ENCODE measurements around the gene SLC41A1. TPM values are rescaled to one million over a fixed set of nuclear protein-coding genes. Genes with fewer than 3 reads are reported as not detected.

SLC41A1 gene
- total and polyA plus RNA-seq, 8 donors: 8.2 to 46.2 (median 16.2) TPM

GRCh38 chr1:205803986-205804385 lies 9.0 kb downstream of the SLC41A1 start:
- H3K4me1 ChIP-seq: peaks cover 41 to 90% (median 67%) of the 10 kb centered on the region in 4 donors
- no peak for DNase-seq
- WGBS, 5 donors: 39 to 66% (median 44%) methylated on average over 4 of the region's 4 CpGs
- H3K27ac ChIP-seq: peak overlapping the region in 3 of 5 donors; percentile 5 to 17 (median 6)
- no peak for TF ChIP-seq EP300 (IDR thresholded peaks at IDR 0.05)
- no peak for TF ChIP-seq POLR2A (IDR thresholded peaks at IDR 0.05)
- no peak for TF ChIP-seq CTCF (IDR thresholded peaks at IDR 0.05)
- no peak for TF ChIP-seq POLR2AphosphoS5 (IDR thresholded peaks at IDR 0.05)
- peaks cover 18 to 25% (median 21%) of the 10 kb centered on the region in 4 donors for H3K36me3 ChIP-seq
- H3K4me3 ChIP-seq: no peak overlapping the region
- intact Hi-C loops (cut with DNase I; ENCODE audit: low total_unique reads): no loop called here
- H3K27me3 ChIP-seq: no peaks in the 10 kb centered on the region
- no peaks in the 10 kb centered on the region for H3K9me3 ChIP-seq

GRCh38 chr1:205802060-205802459 lies 10.9 kb downstream of the SLC41A1 start:
- peak in 1 of 2 donors; percentile 63 for DNase-seq
- no peak overlapping the region for H3K4me3 ChIP-seq
- peaks cover 37 to 84% (median 55%) of the 10 kb centered on the region in 4 donors for H3K4me1 ChIP-seq
- H3K36me3 ChIP-seq: peaks cover 37 to 41% (median 38%) of the 10 kb centered on the region in 4 donors
- H3K27ac ChIP-seq: peak overlapping the region; percentile 22 to 75 (median 74)
- no peak for TF ChIP-seq POLR2AphosphoS5 (IDR thresholded peaks at IDR 0.05)
- intact Hi-C loops (cut with DNase I; ENCODE audit: low total_unique reads): no loop called here
- no peaks in the 10 kb centered on the region for H3K9me3 ChIP-seq
- WGBS, 5 donors: 65 to 86% (median 75%) methylated on average over 8 of the region's 8 CpGs
- H3K27me3 ChIP-seq: no peaks in the 10 kb centered on the region

GRCh38 chr1:205800981-205801703 lies 11.9 kb downstream of the SLC41A1 start:
- peaks cover 36 to 74% (median 46%) of the 10 kb centered on the region in 4 donors for H3K4me1 ChIP-seq
- H3K4me3 ChIP-seq: no peak overlapping the region
- intact Hi-C loops (cut with DNase I; ENCODE audit: low total_unique reads): no loop called here
- peak overlapping the region; percentile 73 to 78 (median 74) for H3K27ac ChIP-seq
- DNase-seq: peak; percentile 80 to 82
- no peaks in the 10 kb centered on the region for H3K9me3 ChIP-seq
- 24 to 63% (median 51%) methylated on average over 6 to 7 of the region's 7 CpGs for WGBS, 5 donors
- peaks cover 46 to 48% (median 47%) of the 10 kb centered on the region in 4 donors for H3K36me3 ChIP-seq
- H3K27me3 ChIP-seq: no peaks in the 10 kb centered on the region
- no peak for TF ChIP-seq CTCF (IDR thresholded peaks at IDR 0.05)
- peak in 2 of 3 donors; percentile 7 to 27 for TF ChIP-seq POLR2AphosphoS5 (IDR thresholded peaks at IDR 0.05)

- intact Hi-C loops (cut with DNase I; ENCODE audit: low total_unique reads): no loop called here
- TF ChIP-seq CTCF (IDR thresholded peaks at IDR 0.05) (no peak), POLR2AphosphoS5 (IDR thresholded peaks at IDR 0.05) (no peak), POLR2A (IDR thresholded peaks at IDR 0.05) (no peak), EP300 (IDR thresholded peaks at IDR 0.05) (no peak)
- peaks cover 29 to 67% (median 39%) of the 10 kb centered on the region in 4 donors for H3K4me1 ChIP-seq
- WGBS, 5 donors: 38 to 70% (median 47%) methylated on average over 6 to 7 of the region's 7 CpGs
- peak; percentile 36 to 43 for DNase-seq
- no peaks in the 10 kb centered on the region for H3K9me3 ChIP-seq
- no peaks in the 10 kb centered on the region for H3K27me3 ChIP-seq
- peaks cover 53 to 55% (median 54%) of the 10 kb centered on the region in 4 donors for H3K36me3 ChIP-seq
- no peak overlapping the region for H3K4me3 ChIP-seq
- peak overlapping the region; percentile 73 to 78 (median 74) for H3K27ac ChIP-seq
Measured at GRCh38 chr1:205800427-205800826, 12.6 kb downstream of the SLC41A1 start.

- peaks cover 71 to 73% (median 72%) of the 10 kb centered on the region in 4 donors for H3K36me3 ChIP-seq
- intact Hi-C loops (cut with DNase I; ENCODE audit: low total_unique reads): loop anchor here (10.0 kb wide), 2 partner anchors 116 to 176 kb away; no protein-coding TSS in a partner anchor
- H3K4me1 ChIP-seq: peaks cover 23 to 49% (median 29%) of the 10 kb centered on the region in 4 donors
- H3K4me3 ChIP-seq: no peak overlapping the region
- peak in 1 of 2 donors; percentile 30 for DNase-seq
- no peak overlapping the region for H3K27ac ChIP-seq
- H3K9me3 ChIP-seq: no peaks in the 10 kb centered on the region
- no peak for TF ChIP-seq CTCF (IDR thresholded peaks at IDR 0.05)
- 39 to 63% (median 54%) methylated on average over 5 of the region's 5 CpGs for WGBS, 5 donors
- no peaks in the 10 kb centered on the region for H3K27me3 ChIP-seq
Measured at GRCh38 chr1:205798577-205798976, 14.4 kb downstream of the SLC41A1 start.
